ENCODE data around the gene AOPEP.

DNA sequence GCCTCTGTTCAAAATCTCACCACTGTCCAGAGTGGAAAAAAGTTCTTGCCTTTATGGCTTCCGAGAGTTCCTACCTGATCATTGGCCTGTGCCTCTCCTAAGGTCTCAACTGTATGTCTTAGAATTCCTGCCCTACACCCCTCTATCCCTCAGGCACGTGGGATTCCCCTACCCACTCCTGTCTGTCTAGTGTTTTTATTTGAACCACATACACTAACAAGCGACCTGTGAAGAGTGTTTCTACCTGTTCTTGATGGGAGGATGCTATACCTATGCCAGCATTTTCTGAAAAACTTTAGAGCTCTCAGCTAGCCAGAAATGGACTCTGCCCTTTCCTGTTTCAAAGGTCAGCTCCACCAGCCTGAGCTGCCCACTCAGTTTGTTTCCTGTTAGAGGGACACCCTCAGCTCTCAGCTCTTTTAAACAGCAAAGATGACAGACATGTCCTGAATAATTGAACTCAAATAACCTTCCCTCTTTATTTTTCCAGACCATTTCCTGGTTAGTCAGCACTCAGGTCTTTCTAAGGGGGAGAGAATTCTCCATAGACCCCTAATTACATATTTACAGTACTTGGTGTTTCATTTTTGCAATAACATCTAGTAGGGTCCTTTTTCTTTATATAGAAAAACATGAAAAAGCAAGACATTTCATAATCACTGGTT lies 214.8 kb downstream of the AOPEP start:
- TF ChIP-seq ZNF155 (tag by site-specific recombination; IDR thresholded peaks at IDR 0.05) = no peak
- TF ChIP-seq KLF9 (tag by site-specific recombination; IDR thresholded peaks at IDR 0.05; ENCODE audit: low read depth) = no peak
- TF ChIP-seq ZNF785 (tag by site-specific recombination; IDR thresholded peaks at IDR 0.05) = no peak
- TF ChIP-seq, protein P1, sequence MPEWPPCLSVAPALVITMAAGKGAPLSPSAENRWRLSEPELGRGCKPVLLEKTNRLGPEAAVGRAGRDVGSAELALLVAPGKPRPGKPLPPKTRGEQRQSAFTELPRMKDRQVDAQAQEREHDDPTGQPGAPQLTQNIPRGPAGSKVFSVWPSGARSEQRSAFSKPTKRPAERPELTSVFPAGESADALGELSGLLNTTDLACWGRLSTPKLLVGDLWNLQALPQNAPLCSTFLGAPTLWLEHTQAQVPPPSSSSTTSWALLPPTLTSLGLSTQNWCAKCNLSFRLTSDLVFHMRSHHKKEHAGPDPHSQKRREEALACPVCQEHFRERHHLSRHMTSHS (tag by site-specific recombination; IDR thresholded peaks at IDR 0.05) = no peak
- no peak for TF ChIP-seq ZNF157 (tag by site-specific recombination; IDR thresholded peaks at IDR 0.05)
- TF ChIP-seq, protein P2, sequence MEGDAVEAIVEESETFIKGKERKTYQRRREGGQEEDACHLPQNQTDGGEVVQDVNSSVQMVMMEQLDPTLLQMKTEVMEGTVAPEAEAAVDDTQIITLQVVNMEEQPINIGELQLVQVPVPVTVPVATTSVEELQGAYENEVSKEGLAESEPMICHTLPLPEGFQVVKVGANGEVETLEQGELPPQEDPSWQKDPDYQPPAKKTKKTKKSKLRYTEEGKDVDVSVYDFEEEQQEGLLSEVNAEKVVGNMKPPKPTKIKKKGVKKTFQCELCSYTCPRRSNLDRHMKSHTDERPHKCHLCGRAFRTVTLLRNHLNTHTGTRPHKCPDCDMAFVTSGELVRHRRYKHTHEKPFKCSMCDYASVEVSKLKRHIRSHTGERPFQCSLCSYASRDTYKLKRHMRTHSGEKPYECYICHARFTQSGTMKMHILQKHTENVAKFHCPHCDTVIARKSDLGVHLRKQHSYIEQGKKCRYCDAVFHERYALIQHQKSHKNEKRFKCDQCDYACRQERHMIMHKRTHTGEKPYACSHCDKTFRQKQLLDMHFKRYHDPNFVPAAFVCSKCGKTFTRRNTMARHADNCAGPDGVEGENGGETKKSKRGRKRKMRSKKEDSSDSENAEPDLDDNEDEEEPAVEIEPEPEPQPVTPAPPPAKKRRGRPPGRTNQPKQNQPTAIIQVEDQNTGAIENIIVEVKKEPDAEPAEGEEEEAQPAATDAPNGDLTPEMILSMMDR (tag by site-specific recombination; IDR thresholded peaks at IDR 0.05) = no peak
- TF ChIP-seq ZNF549 (tag by site-specific recombination; IDR thresholded peaks at IDR 0.05) = no peak

Measured in HEK293 (cell line).